Loucy (cell line): ENCODE data around the gene WDR26.

Source experiments
- H2AFZ ChIP-seq: fragments of 200-600 bp; sonication (generic); 2 replicates; pipeline ENCODE4 v1.6.0; 2016; ENCODE audit warnings: antibody characterized with exemption, mild to moderate bottlenecking, low read length, moderate library complexity
- H3F3A ChIP-seq: fragments of 200-600 bp; 2 replicates; pipeline ENCODE4 v1.6.0; 2016; ENCODE audit warnings: antibody characterized with exemption, low read depth, mild to moderate bottlenecking
- H3K27me3 ChIP-seq: fragments of 200-600 bp; sonication (generic); 2 replicates; pipeline ENCODE4 v1.6.1; 2014; ENCODE audit warnings: low read length, mild to moderate bottlenecking; ENCODE audit not compliant: insufficient read depth, poor library complexity, severe bottlenecking
- H3K36me3 ChIP-seq: fragments of 200-600 bp; sonication (generic); 2 replicates; pipeline ENCODE4 v1.6.1; 2016; ENCODE audit warnings: low read length; ENCODE audit not compliant: insufficient read depth
- H3K4me1 ChIP-seq: fragments of 200-600 bp; sonication (generic); 2 replicates; pipeline ENCODE4 v1.5.1; 2014; ENCODE audit warnings: low read length, mild to moderate bottlenecking; ENCODE audit not compliant: insufficient read depth, poor library complexity, severe bottlenecking
- H3K4me2 ChIP-seq: fragments of 200-600 bp; sonication (generic); 2 replicates; pipeline ENCODE4 v1.6.0; 2014; ENCODE audit warnings: antibody characterized with exemption, low read length, low read depth, mild to moderate bottlenecking; ENCODE audit not compliant: poor library complexity, severe bottlenecking
- H3K4me3 ChIP-seq: fragments of 200-600 bp; sonication (generic); 2 replicates; pipeline ENCODE4 v1.5.1; 2014; ENCODE audit warnings: low read length, mild to moderate bottlenecking, mixed read lengths; ENCODE audit not compliant: poor library complexity, severe bottlenecking
- H3K79me2 ChIP-seq: fragments of 200-600 bp; sonication (generic); 2 replicates; pipeline ENCODE4 v1.6.1; 2014; ENCODE audit warnings: low read length; ENCODE audit not compliant: insufficient read depth
- H3K9ac ChIP-seq: fragments of 200-600 bp; sonication (generic); 2 replicates; pipeline ENCODE4 v1.6.0; 2014; ENCODE audit warnings: mild to moderate bottlenecking, low read depth, low read length, moderate library complexity; ENCODE audit not compliant: poor library complexity, severe bottlenecking
- H3K9me2 ChIP-seq: fragments of 200-600 bp; sonication (generic); replicated peaks from 2 replicates; pipeline ENCODE4 v1.6.1; 2016; ENCODE audit warnings: low read depth, low read length, mixed read lengths
- H3K9me3 ChIP-seq: fragments of 200-600 bp; sonication (generic); 2 replicates; pipeline ENCODE4 v1.6.1; 2014; ENCODE audit warnings: mild to moderate bottlenecking, antibody characterized with exemption, low read length, low read depth; ENCODE audit not compliant: insufficient read depth
- H4K20me1 ChIP-seq: fragments of 200-600 bp; sonication (generic); 2 replicates; pipeline ENCODE4 v1.6.0; 2014; ENCODE audit warnings: antibody characterized with exemption, low read length, mild to moderate bottlenecking; ENCODE audit not compliant: insufficient read depth, poor library complexity, severe bottlenecking
- EZH2phosphoT487 ChIP-seq: fragments of 200-600 bp; IDR thresholded peaks from 2 replicates; pipeline ENCODE4 v1.6.1; 2018; ENCODE audit warnings: antibody characterized with exemption, mild to moderate bottlenecking, moderate library complexity, borderline replicate concordance
- TF ChIP-seq, protein P1 (sequence below): fragments of 200-600 bp; sonication (generic); conservative IDR thresholded peaks from 2 replicates; pipeline ENCODE4 v1.5.1; 2014; ENCODE audit warnings: mild to moderate bottlenecking, antibody characterized with exemption, low read length

The WDR26 gene

DNA sequence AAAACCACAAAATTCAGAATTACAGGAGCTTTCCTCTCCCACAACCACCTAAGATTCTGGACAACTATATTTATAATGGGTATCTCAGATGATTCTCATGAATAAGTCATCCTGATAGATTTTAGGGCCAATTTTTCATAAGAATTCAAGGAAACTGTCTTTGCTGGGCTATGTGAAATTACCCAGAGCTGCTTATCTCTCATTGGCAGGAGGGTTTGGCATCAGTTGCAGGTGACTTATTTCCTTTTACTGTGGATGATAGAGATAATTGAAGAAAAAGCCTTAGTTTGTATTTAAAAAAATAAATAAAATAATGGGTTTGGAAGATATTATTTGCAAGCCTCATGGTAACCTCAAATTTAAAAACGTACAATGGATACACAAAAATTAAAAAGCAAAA lies 38.2 kb upstream of the WDR26 start:
- Histone ChIP-seq H2AFZ (no peak overlapping the region), H3K4me1 (no peaks in the 10 kb centered on the region), H3K9me2 (no peaks in the 10 kb centered on the region), H3K9me3 (peaks cover 3% of the 10 kb centered on the region; the same call in 1 of the 2 replicates), H3K27me3 (no peaks in the 10 kb centered on the region), H3K36me3 (no peaks in the 10 kb centered on the region), H3F3A (no peaks in the 10 kb centered on the region), H3K4me2 (no peak overlapping the region), H4K20me1 (no peaks in the 10 kb centered on the region), H3K4me3 (no peak overlapping the region), H3K79me2 (no peaks in the 10 kb centered on the region), H3K9ac (no peak overlapping the region)
- TF ChIP-seq EZH2phosphoT487: no peak
- TF ChIP-seq, protein P1, sequence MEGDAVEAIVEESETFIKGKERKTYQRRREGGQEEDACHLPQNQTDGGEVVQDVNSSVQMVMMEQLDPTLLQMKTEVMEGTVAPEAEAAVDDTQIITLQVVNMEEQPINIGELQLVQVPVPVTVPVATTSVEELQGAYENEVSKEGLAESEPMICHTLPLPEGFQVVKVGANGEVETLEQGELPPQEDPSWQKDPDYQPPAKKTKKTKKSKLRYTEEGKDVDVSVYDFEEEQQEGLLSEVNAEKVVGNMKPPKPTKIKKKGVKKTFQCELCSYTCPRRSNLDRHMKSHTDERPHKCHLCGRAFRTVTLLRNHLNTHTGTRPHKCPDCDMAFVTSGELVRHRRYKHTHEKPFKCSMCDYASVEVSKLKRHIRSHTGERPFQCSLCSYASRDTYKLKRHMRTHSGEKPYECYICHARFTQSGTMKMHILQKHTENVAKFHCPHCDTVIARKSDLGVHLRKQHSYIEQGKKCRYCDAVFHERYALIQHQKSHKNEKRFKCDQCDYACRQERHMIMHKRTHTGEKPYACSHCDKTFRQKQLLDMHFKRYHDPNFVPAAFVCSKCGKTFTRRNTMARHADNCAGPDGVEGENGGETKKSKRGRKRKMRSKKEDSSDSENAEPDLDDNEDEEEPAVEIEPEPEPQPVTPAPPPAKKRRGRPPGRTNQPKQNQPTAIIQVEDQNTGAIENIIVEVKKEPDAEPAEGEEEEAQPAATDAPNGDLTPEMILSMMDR: no peak

GRCh38 chr1:224466154-224466553 lies 31.6 kb upstream of the WDR26 start:
- Histone ChIP-seq H3K9ac (no peak overlapping the region), H3F3A (no peaks in the 10 kb centered on the region), H3K27me3 (no peaks in the 10 kb centered on the region), H4K20me1 (no peaks in the 10 kb centered on the region), H2AFZ (no peak overlapping the region), H3K4me1 (no peaks in the 10 kb centered on the region), H3K9me3 (peaks cover 3% of the 10 kb centered on the region; the same call in 1 of the 2 replicates), H3K36me3 (no peaks in the 10 kb centered on the region), H3K4me2 (no peak overlapping the region), H3K79me2 (no peaks in the 10 kb centered on the region), H3K9me2 (no peaks in the 10 kb centered on the region), H3K4me3 (no peak overlapping the region)
- TF ChIP-seq, protein P1: no peak
- no peak for TF ChIP-seq EZH2phosphoT487

GRCh38 chr1:224459966-224460365 lies 25.4 kb upstream of the WDR26 start:
- H3K4me2 ChIP-seq: no peak overlapping the region
- H3K36me3 ChIP-seq: no peaks in the 10 kb centered on the region
- H2AFZ ChIP-seq: no peak overlapping the region
- no peaks in the 10 kb centered on the region for H3K9me2 ChIP-seq
- H3F3A ChIP-seq: no peaks in the 10 kb centered on the region
- no peaks in the 10 kb centered on the region for H3K79me2 ChIP-seq
- H3K9me3 ChIP-seq: no peaks in the 10 kb centered on the region
- no peak overlapping the region for H3K9ac ChIP-seq
- H4K20me1 ChIP-seq: no peaks in the 10 kb centered on the region
- H3K4me1 ChIP-seq: peaks cover 9% of the 10 kb centered on the region
- H3K27me3 ChIP-seq: no peaks in the 10 kb centered on the region
- TF ChIP-seq, protein P1: no peak
- TF ChIP-seq EZH2phosphoT487: no peak
- H3K4me3 ChIP-seq: no peak overlapping the region
